HepG2 (cell line): ENCODE results near the gene HELZ. TPM values are rescaled to one million over a fixed set of nuclear protein-coding genes. Genes with fewer than 3 reads are reported as not detected.
"Not testable (repeated sequence)": the region's sequence is repeated elsewhere in the genome, so short reads cannot be mapped to it uniquely, and the experiment has no call there.

Experiments used
- ATAC-seq: fragments of 200-7000 bp; cut with Tn5 transposase; 3 replicates; pipeline ENCODE4 v1.9.1; 2020; ENCODE audit warnings: mild to moderate bottlenecking, moderate library complexity
- BruUV-seq: library from RNA; stranded (reverse); fragments of 400-500 nt; replicated peaks from 2 replicates; lab custom pipeline; 2021; lab: Mats Ljungman, UMichigan
- CTCF ChIA-PET: fragments of 300-600 bp; formaldehyde crosslinking; extraction: SDS; loops from one replicate; lab custom pipeline; 2021; ENCODE audit warnings: low total read pairs, inconsistent platforms, low intra/inter-chr PET ratio; lab: Yijun Ruan, JAX
- POLR2A ChIA-PET: fragments of 350-600 bp; sonication (Branson Sonifier 250); formaldehyde crosslinking; loops from one replicate; lab custom pipeline; 2020; ENCODE audit warnings: antibody characterized with exemption, inconsistent platforms; lab: Yijun Ruan, JAX
- DNase-seq: peaks from one replicate; pipeline ENCODE4 v3.0.0-alpha.2; 2015; ENCODE audit warnings: low spot score
- FAIRE-seq: peaks from 3 replicates; lab custom pipeline; 2011; peaks lifted over from hg19 to GRCh38; lab: Jason Lieb, UNC
- H2AFZ ChIP-seq: one replicate; pipeline ENCODE4 v1.6.1; 2011; ENCODE audit warnings: low read length, inconsistent platforms
- H3K27ac ChIP-seq: fragments of 300-600 bp; 3 replicates; pipeline ENCODE4 v1.8.0; 2011; ENCODE audit warnings: mixed run types, mild to moderate bottlenecking, mixed read lengths, low read length, inconsistent platforms; ENCODE audit not compliant: insufficient read depth; ENCODE audit errors: extremely low read length
- H3K27me3 ChIP-seq, 2 experiments: fragments of 200-600 bp in 1 of 2; 2 replicates in 1 of 2; 3 replicates in 1 of 2; pipeline versions ENCODE4 v1.6.0 to v1.8.0; 2011; ENCODE audit warnings: low read length in 2 of 2, mild to moderate bottlenecking in 2 of 2, moderate library complexity in 2 of 2, inconsistent platforms in 1 of 2; ENCODE audit not compliant: insufficient read depth in 2 of 2, control insufficient read depth in 1 of 2
- H3K36me3 ChIP-seq, 2 experiments: fragments of 200-600 bp in 1 of 2; replicated peaks in 1 of 2; 2 replicates in 1 of 2; 3 replicates in 1 of 2; pipeline versions ENCODE4 v1.5.1 to v1.8.0; 2011; ENCODE audit warnings: low read length in 2 of 2, inconsistent platforms in 1 of 2; ENCODE audit not compliant: insufficient read depth in 2 of 2, control insufficient read depth in 1 of 2
- H3K4me1 ChIP-seq: 2 replicates; pipeline ENCODE4 v1.5.1; 2012; ENCODE audit warnings: low read length, inconsistent platforms; ENCODE audit not compliant: insufficient read depth
- H3K4me2 ChIP-seq: 2 replicates; pipeline ENCODE4 v1.6.0; 2011; ENCODE audit warnings: low read depth, low read length, inconsistent platforms
- H3K4me3 ChIP-seq, 3 experiments: fragments of 200-600 bp in 1 of 3; sonication (generic), shearing (Covaris generic) in 1 of 3; replicated peaks in 1 of 3; 2 replicates each; pipeline ENCODE4 v1.5.1; 2011 to 2016; ENCODE audit warnings: low read length in 3 of 3, inconsistent platforms in 2 of 3, low read depth in 2 of 3, mild to moderate bottlenecking in 2 of 3, control low read depth in 1 of 3, mixed read lengths in 1 of 3; ENCODE audit not compliant: insufficient read depth in 1 of 3
- H3K79me2 ChIP-seq: one replicate; pipeline ENCODE4 v1.6.1; 2011; ENCODE audit warnings: low read length, inconsistent platforms; ENCODE audit not compliant: insufficient read depth
- H3K9ac ChIP-seq: 2 replicates; pipeline ENCODE4 v1.6.0; 2011; ENCODE audit warnings: mild to moderate bottlenecking, low read depth, low read length, inconsistent platforms; ENCODE audit not compliant: insufficient read depth
- H3K9me3 ChIP-seq: 2 replicates; pipeline ENCODE4 v1.5.1; 2012; ENCODE audit warnings: mild to moderate bottlenecking, low read length
- H4K20me1 ChIP-seq: 2 replicates; pipeline ENCODE4 v1.6.0; 2011; ENCODE audit warnings: inconsistent platforms, mild to moderate bottlenecking, low read length, moderate library complexity; ENCODE audit not compliant: insufficient read depth
- EP300 ChIP-seq, 3 experiments: sonication (generic) in 1 of 3; formaldehyde crosslinking in 1 of 3; IDR thresholded peaks; 2 replicates each; pipeline versions ENCODE4 v1.5.1 to v1.6.1; 2011 to 2020; ENCODE audit warnings: low read depth in 2 of 3, low read length in 2 of 3, borderline replicate concordance in 1 of 3, improper control_type of control experiment in 1 of 3, mild to moderate bottlenecking in 1 of 3, missing genetic modification reagents in 1 of 3, moderate library complexity in 1 of 3
- GABPA ChIP-seq, 2 experiments: IDR thresholded peaks; 2 replicates each; pipeline ENCODE4 v1.6.1; 2011 to 2016; ENCODE audit warnings: low read depth in 2 of 2, low read length in 1 of 2, missing biosample characterization in 1 of 2, missing genetic modification characterization in 1 of 2
- GRHL1 ChIP-seq: sonication (generic); formaldehyde crosslinking; conservative IDR thresholded peaks from 2 replicates; pipeline ENCODE4 v1.8.0; 2022; ENCODE audit warnings: missing genetic modification reagents
- NCOR1 ChIP-seq: fragments of 200-600 bp; sonication (generic); IDR thresholded peaks from 2 replicates; pipeline ENCODE4 v1.7.0; 2017; ENCODE audit warnings: antibody characterized with exemption, low read length, borderline replicate concordance
- PREB ChIP-seq: sonication (generic); formaldehyde crosslinking; IDR thresholded peaks from 2 replicates; pipeline ENCODE4 v1.4.0; 2020; ENCODE audit warnings: missing genetic modification reagents
- SNAPC5 ChIP-seq: sonication (generic); formaldehyde crosslinking; IDR thresholded peaks from 2 replicates; pipeline ENCODE4 v1.8.1; 2023; ENCODE audit warnings: mild to moderate bottlenecking, missing genetic modification reagents, borderline replicate concordance
- ZFX ChIP-seq: sonication (generic); formaldehyde crosslinking; IDR thresholded peaks from 2 replicates; pipeline ENCODE4 v1.4.0; 2020; ENCODE audit warnings: mild to moderate bottlenecking, low read depth, missing genetic modification reagents, moderate library complexity
- ZNF253 ChIP-seq: sonication (generic); formaldehyde crosslinking; IDR thresholded peaks from 2 replicates; pipeline ENCODE4 v1.8.0; 2022; ENCODE audit warnings: mild to moderate bottlenecking, missing genetic modification reagents, borderline replicate concordance
- ZNF546 ChIP-seq: sonication (generic); formaldehyde crosslinking; conservative IDR thresholded peaks from 2 replicates; pipeline ENCODE4 v1.8.1; 2023; ENCODE audit warnings: mild to moderate bottlenecking, missing genetic modification reagents
- ZNF740 ChIP-seq: sonication (generic); formaldehyde crosslinking; IDR thresholded peaks from 2 replicates; pipeline ENCODE4 v1.4.0; 2020; ENCODE audit warnings: missing genetic modification reagents
- ZNF781 ChIP-seq: sonication (generic); formaldehyde crosslinking; IDR thresholded peaks from 2 replicates; pipeline ENCODE4 v1.5.1; 2020; ENCODE audit warnings: borderline replicate concordance, mild to moderate bottlenecking, missing genetic modification reagents; ENCODE audit errors: not compliant biosample characterization
- WGBS: methylation state at CpG from one replicate; pipeline ENCODE4 v1.1.6; 2017; ENCODE audit warnings: low lambda C conversion rate; 5-methylcytosine and 5-hydroxymethylcytosine counted together
- in situ Hi-C: cut with HindIII; loops from 2 replicates; pipeline ENCODE4 v1.10.0; 2017; ENCODE audit warnings: low pct_unique_long_range_greater_than_20kb; ENCODE audit not compliant: extremely low pct_ligation_motif_present
- intact Hi-C: fragments of 100-400 bp; cut with micrococcal nuclease; formaldehyde crosslinking; loops from one replicate; pipeline ENCODE4 v1.10.0; 2022; ENCODE audit not compliant: unreplicated experiment
- polyA plus RNA-seq, 8 experiments: library from polyadenylated mRNA; depleted of rRNA in 3 of 8; stranded (reverse) in 7 of 8; unstranded in 1 of 8; fragments of >200 nt; fragmentation: Illumina TruSeq in 4 of 8; extraction: Trizol in 4 of 8; gene quantifications; 2 replicates each; pipeline versions ENCODE4 v1.2.1 to v1.2.3, GENCODE V29; 2011 to 2016; ENCODE audit warnings: low read depth in 4 of 8, missing spikeins in 1 of 8, mixed read lengths in 1 of 8; ENCODE audit not compliant: insufficient read depth in 1 of 8
- total RNA-seq, 5 experiments: library from RNA; depleted of rRNA; stranded (reverse); fragments of >200 nt; fragmentation: Illumina TruSeq; extraction: Trizol; gene quantifications; 2 replicates each; pipeline ENCODE4 v1.2.3, GENCODE V29; 2016; ENCODE audit warnings: low read depth in 1 of 5
- TF ChIP-seq, protein P1 (sequence below): sonication (generic); formaldehyde crosslinking; IDR thresholded peaks from 2 replicates; pipeline ENCODE4 v1.4.0; 2020; ENCODE audit warnings: missing genetic modification reagents

Gene HELZ
- total and polyA plus RNA-seq, 2 of the 13 experiments (the other 11 are each of a cell fraction or from before 2014, with no cell fraction given) = 35.3 to 52.4 TPM

DNA sequence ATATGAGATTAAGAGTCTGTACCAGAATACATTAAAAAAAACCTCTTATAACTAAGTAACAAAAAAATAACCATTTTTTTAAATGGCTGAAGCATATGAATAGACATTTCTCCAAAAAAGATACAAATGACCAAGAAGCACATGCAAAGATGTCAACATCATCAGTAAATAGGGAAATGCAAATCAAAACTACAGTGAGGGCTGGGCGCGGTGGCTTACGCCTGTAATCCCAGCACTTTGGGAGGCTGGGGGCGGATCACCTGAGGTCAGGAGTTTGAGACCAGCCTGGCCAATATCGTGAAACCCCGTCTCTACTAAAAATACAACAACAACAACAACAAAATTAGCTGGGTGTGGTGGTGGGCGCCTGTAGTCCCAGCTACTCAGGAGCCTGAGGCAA is 140.4 kb downstream of the HELZ start:
- H3K4me2 ChIP-seq, ATAC-seq, in situ Hi-C loops, POLR2A ChIA-PET, H3K4me1 ChIP-seq, H3K4me3 ChIP-seq, BruUV-seq, intact Hi-C loops, H2AFZ ChIP-seq, H3K9ac ChIP-seq, H3K9me3 ChIP-seq, H3K27me3 ChIP-seq, H3K79me2 ChIP-seq, CTCF ChIA-PET, DNase-seq, H3K27ac ChIP-seq, FAIRE-seq: not testable (repeated sequence)
- H3K36me3 ChIP-seq = peaks cover 21 to 59% of the 10 kb centered on the region in 2 experiments
- H4K20me1 ChIP-seq = peaks cover 18% of the 10 kb centered on the region; the same call in 1 of the 2 replicates
- 95% methylated on average over 7 of the region's 7 CpGs for WGBS

GRCh38 chr17:67098006-67098405 is 147.0 kb downstream of the HELZ start:
- Histone ChIP-seq H3K4me3 (no peak overlapping the region), H3K27me3 (no peaks in the 10 kb centered on the region), H3K79me2 (peaks cover 22% of the 10 kb centered on the region), H3K4me1 (peaks cover 25% of the 10 kb centered on the region), H3K9me3 (no peaks in the 10 kb centered on the region), H3K27ac (no peak overlapping the region), H3K9ac (no peak overlapping the region), H2AFZ (no peak overlapping the region), H3K4me2 (no peak overlapping the region), H4K20me1 (peaks cover 34% of the 10 kb centered on the region), H3K36me3 (peaks cover 12 to 32% of the 10 kb centered on the region in 2 experiments)
- ChIA-PET POLR2A (no interaction called here), CTCF (no interaction called here)
- WGBS = 97% methylated on average over 1 of the region's 1 CpG
- no TSS peak for BruUV-seq
- DNase-seq (no peak), FAIRE-seq (no peak), ATAC-seq (no peak)
- in situ Hi-C loops = no loop called here
- intact Hi-C loops = no loop called here
- TF ChIP-seq PREB (CRISPR knock-in tag) (no peak), ZNF781 (CRISPR knock-in tag) (no peak), NCOR1 (no peak), EP300 (IDR thresholded peaks at IDR 0.05; ENCODE audit: low read depth in 2 of 2, low read length in 2 of 2) (no peak), EP300 (CRISPR knock-in tag; IDR thresholded peaks at IDR 0.05; ENCODE audit: borderline replicate concordance) (no peak), GABPA (IDR thresholded peaks at IDR 0.05; ENCODE audit: low read depth, low read length) (no peak), GABPA (CRISPR knock-in tag; IDR thresholded peaks at IDR 0.05; ENCODE audit: low read depth) (no peak), SNAPC5 (CRISPR knock-in tag) (no peak), ZNF253 (no peak), GRHL1 (CRISPR knock-in tag) (no peak), ZNF546 (CRISPR knock-in tag) (no peak), ZFX (no peak), ZNF740 (no peak)
- TF ChIP-seq, protein P1, sequence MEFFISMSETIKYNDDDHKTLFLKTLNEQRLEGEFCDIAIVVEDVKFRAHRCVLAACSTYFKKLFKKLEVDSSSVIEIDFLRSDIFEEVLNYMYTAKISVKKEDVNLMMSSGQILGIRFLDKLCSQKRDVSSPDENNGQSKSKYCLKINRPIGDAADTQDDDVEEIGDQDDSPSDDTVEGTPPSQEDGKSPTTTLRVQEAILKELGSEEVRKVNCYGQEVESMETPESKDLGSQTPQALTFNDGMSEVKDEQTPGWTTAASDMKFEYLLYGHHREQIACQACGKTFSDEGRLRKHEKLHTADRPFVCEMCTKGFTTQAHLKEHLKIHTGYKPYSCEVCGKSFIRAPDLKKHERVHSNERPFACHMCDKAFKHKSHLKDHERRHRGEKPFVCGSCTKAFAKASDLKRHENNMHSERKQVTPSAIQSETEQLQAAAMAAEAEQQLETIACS (CRISPR knock-in tag) = no peak
